Inflammatory macrophage (primary cell): ENCODE results near the gene MUC3A.

Experiments
- DNase-seq, 2 donors: peaks; one replicate each; pipeline ENCODE4 v3.0.0-alpha.2; 2020 to 2022

MUC3A gene

GRCh38 chr7:100947792-100948191, 1.5 kb upstream of the MUC3A start:
- no peak for DNase-seq

- no peak for DNase-seq
These were observed 654 bp downstream of the MUC3A start for GRCh38 chr7:100949933-100950443.

- no peak for DNase-seq
These were observed 1.8 kb downstream of the MUC3A start for GRCh38 chr7:100951172-100951571.

DNA sequence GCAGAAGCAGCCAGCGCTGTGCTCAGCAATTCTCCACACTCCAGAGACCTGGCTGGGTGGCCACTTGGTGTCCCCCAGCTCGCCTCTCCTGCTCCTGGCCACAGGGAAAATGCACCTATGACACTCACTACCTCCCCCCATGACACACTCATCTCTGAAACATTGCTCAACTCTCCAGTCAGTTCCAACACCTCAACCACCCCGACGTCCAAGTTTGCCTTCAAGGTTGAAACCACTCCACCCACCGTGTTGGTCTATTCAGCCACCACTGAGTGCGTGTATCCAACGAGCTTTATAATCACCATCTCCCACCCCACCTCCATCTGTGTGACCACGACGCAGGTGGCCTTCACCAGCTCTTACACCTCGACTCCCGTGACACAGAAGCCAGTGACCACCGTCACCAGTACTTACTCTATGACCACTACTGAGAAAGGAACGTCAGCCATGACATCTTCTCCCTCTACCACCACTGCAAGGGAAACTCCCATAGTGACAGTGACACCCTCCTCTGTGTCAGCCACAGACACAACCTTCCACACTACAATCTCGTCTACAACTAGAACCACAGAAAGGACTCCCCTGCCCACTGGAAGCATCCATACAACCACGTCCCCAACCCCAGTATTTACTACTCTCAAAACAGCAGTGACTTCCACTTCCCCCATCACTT, 2.7 kb downstream of the MUC3A start:
- DNase-seq: no peak

DNA sequence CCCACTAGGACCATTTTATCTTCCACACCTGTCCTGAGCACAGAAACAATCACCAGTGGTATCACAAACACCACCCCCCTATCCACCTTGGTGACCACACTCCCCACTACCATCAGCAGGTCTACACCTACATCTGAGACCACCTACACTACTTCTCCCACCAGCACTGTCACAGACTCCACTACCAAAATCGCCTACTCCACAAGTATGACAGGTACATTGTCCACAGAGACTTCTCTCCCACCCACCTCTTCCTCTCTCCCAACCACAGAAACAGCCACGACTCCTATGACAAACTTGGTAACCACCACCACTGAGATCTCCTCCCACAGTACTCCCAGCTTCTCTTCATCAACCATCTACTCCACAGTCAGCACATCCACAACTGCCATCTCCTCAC, 3.3 kb downstream of the MUC3A start:
- DNase-seq: peak in 1 of 2 donors; percentile 14

- no peak for DNase-seq
These were observed 8.6 kb downstream of the MUC3A start for GRCh38 chr7:100957832-100958421.

DNA sequence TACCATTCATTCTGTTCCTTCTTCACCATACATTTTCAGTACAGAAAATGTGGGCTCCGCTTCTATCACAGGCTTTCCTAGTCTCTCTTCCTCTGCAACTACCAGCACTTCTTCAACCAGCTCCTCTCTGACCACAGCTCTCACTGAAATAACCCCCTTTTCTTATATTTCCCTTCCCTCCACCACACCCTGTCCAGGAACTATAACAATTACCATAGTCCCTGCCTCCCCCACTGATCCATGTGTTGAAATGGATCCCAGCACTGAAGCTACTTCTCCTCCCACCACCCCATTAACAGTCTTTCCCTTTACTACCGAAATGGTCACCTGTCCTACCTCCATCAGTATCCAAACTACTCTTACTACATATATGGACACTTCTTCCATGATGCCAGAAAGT, 10.6 kb downstream of the MUC3A start:
- DNase-seq: no peak

DNA sequence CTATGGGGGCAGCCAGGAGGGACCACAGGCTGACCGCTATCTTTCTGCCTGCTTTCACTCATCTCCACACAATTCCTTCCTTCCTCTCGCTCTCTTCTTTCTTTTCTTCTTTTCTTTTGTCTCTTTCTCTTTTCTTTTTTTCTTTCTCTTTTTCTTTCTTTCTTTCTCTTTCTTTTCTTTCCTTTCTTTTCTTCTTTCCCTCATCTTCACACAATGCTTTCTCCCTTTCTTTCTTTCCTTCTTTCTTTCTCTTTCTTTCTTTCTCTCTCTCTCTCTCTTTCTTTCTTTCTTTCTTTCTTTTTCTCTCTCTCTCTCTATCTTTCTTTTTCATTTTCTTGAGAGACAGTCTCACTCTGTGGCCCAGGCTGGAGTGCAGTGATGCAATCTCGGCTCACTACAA, 13.2 kb downstream of the MUC3A start:
- DNase-seq: no peak

DNA sequence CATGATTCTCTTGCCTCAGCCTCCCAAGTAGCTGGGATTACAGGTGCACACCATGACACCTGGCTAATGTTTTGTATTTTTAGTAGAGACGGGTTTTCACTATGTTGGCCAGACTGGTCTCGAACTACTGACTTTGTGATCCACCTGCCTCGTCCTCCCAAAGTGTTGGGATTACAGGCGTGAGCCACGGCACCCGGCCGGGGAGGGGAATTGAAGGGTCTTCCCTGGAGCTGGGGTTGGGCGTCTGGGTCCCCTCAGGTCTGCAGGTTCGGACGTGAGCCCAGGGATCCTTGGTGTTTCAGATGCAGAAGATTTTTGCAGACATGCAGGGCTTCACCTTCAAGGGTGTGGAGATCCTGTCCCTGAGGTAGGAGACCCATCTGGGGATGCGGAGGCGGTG, 14.1 kb downstream of the MUC3A start:
- DNase-seq: no peak

DNA sequence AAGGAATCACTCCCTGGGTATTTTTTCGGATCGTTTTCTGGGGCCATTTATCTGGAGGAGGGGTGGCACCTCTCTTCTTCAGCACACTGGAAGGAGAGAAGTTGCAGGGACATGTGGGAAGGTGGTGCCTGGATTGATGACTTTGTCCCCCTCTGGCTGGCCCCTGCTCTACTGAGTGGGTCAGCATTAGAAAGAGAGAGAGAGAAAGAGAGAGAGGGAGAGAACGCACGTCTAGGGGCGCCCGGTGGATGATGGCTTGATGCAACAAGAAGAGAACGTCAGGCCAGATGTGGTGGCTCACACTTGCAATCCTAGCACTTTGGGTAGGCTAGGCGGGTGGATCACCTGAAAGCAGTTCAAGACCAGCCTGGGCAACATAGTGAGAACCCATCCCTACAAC, 14.5 kb downstream of the MUC3A start:
- no peak for DNase-seq

- DNase-seq: no peak
These were observed 15.3 kb downstream of the MUC3A start for GRCh38 chr7:100964630-100965029.

GRCh38 chr7:100965045-100965722, 15.8 kb downstream of the MUC3A start:
- DNase-seq: no peak

- DNase-seq: peak; percentile 61 to 69
These were observed 16.6 kb downstream of the MUC3A start for GRCh38 chr7:100965723-100966541.

GRCh38 chr7:100966542-100967291, 17.4 kb downstream of the MUC3A start:
- no peak for DNase-seq

DNA sequence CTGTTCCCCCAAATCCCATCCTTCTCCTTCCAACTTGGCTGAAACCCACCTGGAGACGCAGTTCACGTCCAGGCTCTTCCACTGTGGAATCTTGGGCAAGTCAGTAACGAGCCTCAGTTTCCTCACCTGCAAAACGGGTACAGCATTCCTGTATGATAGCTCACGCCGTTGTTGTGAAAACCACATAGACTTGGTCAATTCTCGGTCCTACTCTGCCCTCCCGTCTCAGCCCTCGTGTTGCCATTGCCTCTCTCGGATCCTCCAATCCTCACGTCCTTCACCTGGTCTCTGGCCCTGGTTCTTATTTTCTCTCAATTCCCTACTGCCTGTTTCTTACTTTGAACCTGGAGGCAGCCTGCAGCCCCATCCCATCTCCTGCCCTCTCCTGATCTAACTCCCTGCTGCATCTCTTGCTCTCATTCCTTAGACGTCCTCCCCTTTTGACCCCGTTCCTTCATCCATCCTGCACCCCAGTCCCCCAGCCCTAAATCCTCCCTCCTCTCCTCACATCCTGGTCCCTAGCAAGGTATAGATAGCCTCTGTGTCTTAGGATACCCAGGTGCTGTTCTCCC, 18.0 kb downstream of the MUC3A start:
- no peak for DNase-seq

DNA sequence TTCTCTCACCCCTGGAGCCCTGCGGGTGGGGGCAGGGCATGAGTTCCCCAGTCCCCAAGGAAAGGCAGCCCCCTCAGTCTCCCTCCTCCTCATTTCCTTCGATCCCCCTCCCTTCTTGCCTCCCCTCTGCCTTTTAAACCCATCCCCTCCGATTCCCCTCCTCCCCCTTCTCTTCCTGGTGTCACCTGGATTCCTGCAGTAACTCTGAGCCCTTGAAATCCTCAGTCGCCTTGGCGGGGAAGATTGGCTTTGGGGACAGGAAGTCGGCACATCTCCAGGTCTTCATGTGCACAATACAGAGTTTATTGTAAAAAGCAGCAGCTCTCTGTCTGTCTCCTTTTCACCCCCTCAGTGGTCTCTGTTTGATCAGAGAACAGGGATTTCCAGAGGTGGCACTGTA, 18.7 kb downstream of the MUC3A start:
- DNase-seq: no peak

GRCh38 chr7:100968650-100969049, 19.3 kb downstream of the MUC3A start:
- DNase-seq: no peak

DNA sequence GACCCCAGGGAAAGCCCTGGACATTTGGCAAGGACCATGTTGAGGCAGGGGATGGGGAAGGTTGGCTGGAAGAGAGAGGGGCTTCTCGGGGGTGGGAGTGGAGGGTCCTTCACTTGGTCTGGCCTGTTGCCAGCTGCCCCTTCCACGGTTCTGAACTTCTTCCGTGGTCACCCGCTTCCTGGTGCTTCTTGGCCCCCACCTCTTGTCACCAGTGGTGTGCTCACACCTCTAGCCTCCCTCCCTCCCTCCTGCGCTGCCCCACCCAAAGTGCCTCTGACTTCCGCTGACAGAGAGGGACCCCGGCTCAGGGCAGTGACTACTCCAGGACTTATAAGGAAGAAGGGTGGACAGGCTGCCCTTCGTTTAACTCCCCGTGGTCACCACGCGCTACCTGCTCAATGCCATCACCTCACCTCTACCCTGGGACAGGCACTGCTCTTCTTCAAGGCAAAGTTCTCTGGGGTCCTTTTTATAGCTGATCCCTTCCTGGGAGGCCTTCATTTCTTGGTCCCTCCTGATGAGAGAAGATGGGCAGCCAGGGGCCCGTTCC, 19.8 kb downstream of the MUC3A start, which contains the start of gene MUC12:
Gene MUC12, plus strand, starts transcription at position 500 of the 550 bp plus-strand sequence. CDS start 58 bp downstream, outside the sequence.
- DNase-seq: no peak

DNA sequence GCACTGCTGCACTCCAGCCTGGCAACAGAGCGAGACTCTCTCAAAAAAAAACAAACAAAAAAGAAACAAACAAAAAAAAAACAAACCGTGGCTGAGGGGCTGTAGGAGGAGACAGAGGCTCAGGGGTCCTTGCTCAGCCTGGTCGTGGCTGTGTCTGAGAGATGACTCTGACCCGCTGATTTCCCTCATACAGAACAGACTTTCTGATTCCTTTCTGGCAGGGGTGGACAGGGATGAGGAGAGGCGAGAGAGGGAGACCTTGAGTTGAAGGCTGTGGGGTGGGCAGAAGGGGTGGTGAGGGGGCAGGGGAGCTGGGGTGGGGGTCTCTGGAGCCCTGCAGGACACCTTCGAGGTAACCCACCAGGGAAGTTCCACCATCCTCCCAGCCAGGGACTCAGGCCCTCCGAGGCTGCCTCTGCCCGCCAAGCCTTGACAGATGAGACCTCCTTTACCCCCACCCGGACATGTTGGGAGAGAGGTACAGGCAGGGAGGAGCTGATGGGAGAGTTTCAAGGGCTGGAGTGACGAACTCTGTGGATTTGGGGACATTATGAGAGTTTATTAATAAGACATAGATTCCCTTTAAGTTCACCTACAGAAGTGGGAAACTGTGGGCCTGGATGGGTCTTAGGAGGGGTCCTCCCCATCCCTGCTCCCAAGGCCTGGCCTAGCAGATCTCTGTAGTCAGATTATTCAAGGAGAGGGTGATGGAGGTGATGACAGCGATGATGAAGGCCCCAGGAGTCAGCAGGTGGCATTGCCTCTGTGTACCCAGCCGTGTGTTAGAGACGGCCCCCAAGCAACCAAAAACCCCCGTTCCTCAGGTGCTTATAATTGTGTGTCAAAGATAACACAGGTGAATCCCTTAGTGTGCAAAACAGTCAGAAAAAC, 22.0 kb downstream of the MUC3A start:
- DNase-seq: no peak

- DNase-seq: no peak
These were observed 22.6 kb downstream of the MUC3A start for GRCh38 chr7:100972002-100972347.

DNA sequence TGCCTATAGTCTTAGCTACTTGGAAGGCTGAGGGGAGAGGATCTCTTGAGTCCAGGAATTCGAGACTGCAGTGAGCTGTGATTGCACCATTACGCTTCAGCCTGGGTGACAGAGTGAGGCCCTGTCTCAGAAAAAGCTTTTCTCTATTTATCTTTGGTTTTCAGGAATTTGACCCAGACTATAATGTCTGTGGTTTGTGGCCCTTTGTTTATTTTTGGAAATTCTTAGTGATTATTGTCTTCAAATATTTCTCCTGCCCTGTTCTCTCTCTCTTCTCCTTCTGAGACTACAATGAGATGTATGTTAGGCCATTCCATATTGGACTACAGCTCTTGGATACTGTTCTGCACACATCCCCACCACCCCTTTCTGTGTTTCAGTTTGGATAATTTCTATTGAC, 24.7 kb downstream of the MUC3A start:
- DNase-seq: no peak
